Neural cell (in vitro differentiated cells): Measurements from ENCODE around the gene MRPL22. TPM values are rescaled to one million over a fixed set of nuclear protein-coding genes. Genes with fewer than 3 reads are reported as not detected.

Experiments
- H2AFZ ChIP-seq: fragments of 200-600, 300-800 bp; sonication (generic), shearing (Covaris generic); 2 replicates; pipeline ENCODE4 v1.6.0; 2014; ENCODE audit warnings: low read depth, mild to moderate bottlenecking, antibody characterized with exemption, low read length, moderate library complexity
- H3F3A ChIP-seq: fragments of 200-600 bp; shearing (Covaris generic); 2 replicates; pipeline ENCODE4 v1.6.1; 2016; ENCODE audit warnings: mild to moderate bottlenecking, moderate library complexity, mixed read lengths, antibody characterized with exemption, low read length; ENCODE audit not compliant: insufficient read depth, poor library complexity, severe bottlenecking
- H3K27ac ChIP-seq: fragments of 200-600, 300-800 bp; sonication (generic), shearing (Covaris generic); 2 replicates; pipeline ENCODE4 v1.5.1; 2014; ENCODE audit warnings: mild to moderate bottlenecking, low read length, moderate library complexity
- H3K27me3 ChIP-seq: fragments of 300-800, 200-600 bp; sonication (generic), shearing (Covaris generic); 2 replicates; pipeline ENCODE4 v1.6.0; 2014; ENCODE audit warnings: mild to moderate bottlenecking, low read depth, low read length, moderate library complexity; ENCODE audit not compliant: insufficient read depth
- H3K36me3 ChIP-seq: fragments of 300-800, 200-600 bp; sonication (generic), shearing (Covaris generic); 2 replicates; pipeline ENCODE4 v1.5.1; 2014; ENCODE audit warnings: mild to moderate bottlenecking, antibody characterized with exemption, low read length, moderate library complexity; ENCODE audit not compliant: insufficient read depth
- H3K4me2 ChIP-seq: fragments of 300-800, 200-600 bp; sonication (generic), shearing (Covaris generic); 2 replicates; pipeline ENCODE4 v1.6.0; 2014; ENCODE audit warnings: mild to moderate bottlenecking, low read length
- H3K4me3 ChIP-seq: fragments of 300-800, 200-600 bp; sonication (generic), shearing (Covaris generic); 2 replicates; pipeline ENCODE4 v1.5.1; 2014; ENCODE audit warnings: mild to moderate bottlenecking, low read length, moderate library complexity
- H3K79me2 ChIP-seq: fragments of 200-600 bp; shearing (Covaris generic); replicated peaks from 2 replicates; pipeline ENCODE4 v1.6.0; 2014; ENCODE audit warnings: mild to moderate bottlenecking, low read length, moderate library complexity; ENCODE audit not compliant: insufficient read depth
- H3K9ac ChIP-seq: fragments of 300-800, 200-600 bp; sonication (generic), shearing (Covaris generic); 2 replicates; pipeline ENCODE4 v1.6.1; 2016; ENCODE audit warnings: mild to moderate bottlenecking, low read length, mixed read lengths
- H3K9me2 ChIP-seq: fragments of 200-600 bp; shearing (Covaris generic); 2 replicates; pipeline ENCODE4 v1.6.1; 2016; ENCODE audit warnings: mild to moderate bottlenecking, low read length, mixed read lengths; ENCODE audit not compliant: insufficient read depth
- H3K9me3 ChIP-seq: fragments of 200-600, 300-800 bp; sonication (generic), shearing (Covaris generic); 2 replicates; pipeline ENCODE4 v1.6.1; 2016; ENCODE audit warnings: mild to moderate bottlenecking, mixed run types, low read length, moderate library complexity, mixed read lengths
- H4K20me1 ChIP-seq: fragments of 200-600 bp; shearing (Covaris generic); 2 replicates; pipeline ENCODE4 v1.6.1; 2016; ENCODE audit warnings: mild to moderate bottlenecking, mixed run types; ENCODE audit not compliant: insufficient read depth
- CTCF ChIP-seq: fragments of 450-650 bp; IDR thresholded peaks from 2 replicates; pipeline ENCODE4 v1.5.1; 2014; ENCODE audit warnings: antibody characterized with exemption, mild to moderate bottlenecking, moderate library complexity; ENCODE audit not compliant: poor library complexity, severe bottlenecking
- EP300 ChIP-seq: fragments of 450-650 bp; conservative IDR thresholded peaks from 2 replicates; pipeline ENCODE4 v1.6.1; 2014; ENCODE audit warnings: antibody characterized with exemption, mild to moderate bottlenecking, moderate library complexity; ENCODE audit not compliant: poor library complexity, severe bottlenecking
- EZH2 ChIP-seq: fragments of 200-600, 300-800 bp; shearing (Covaris generic), sonication (generic); IDR thresholded peaks from 2 replicates; pipeline ENCODE4 v1.6.1; 2014; ENCODE audit warnings: antibody characterized with exemption, low read length, borderline replicate concordance, mild to moderate bottlenecking; ENCODE audit not compliant: insufficient read depth, poor library complexity, severe bottlenecking
- MXI1 ChIP-seq: fragments of 450-650 bp; conservative IDR thresholded peaks from 2 replicates; pipeline ENCODE4 v1.6.1; 2014; ENCODE audit warnings: antibody characterized with exemption, mild to moderate bottlenecking; ENCODE audit not compliant: poor library complexity, severe bottlenecking
- POLR2AphosphoS5 ChIP-seq: IDR thresholded peaks from 2 replicates; pipeline ENCODE4 v1.6.1; 2012
- RAD21 ChIP-seq: fragments of 450-650 bp; conservative IDR thresholded peaks from 2 replicates; pipeline ENCODE4 v1.6.1; 2014; ENCODE audit warnings: antibody characterized with exemption, mild to moderate bottlenecking, moderate library complexity
- REST ChIP-seq: IDR thresholded peaks from 2 replicates; pipeline ENCODE4 v1.6.1; 2012; ENCODE audit warnings: borderline replicate concordance
- SMC3 ChIP-seq: fragments of 450-650 bp; conservative IDR thresholded peaks from 2 replicates; pipeline ENCODE4 v1.6.1; 2014; ENCODE audit warnings: antibody characterized with exemption, mild to moderate bottlenecking, moderate library complexity; ENCODE audit not compliant: poor library complexity
- TAF1 ChIP-seq: IDR thresholded peaks from 2 replicates; pipeline ENCODE4 v1.6.1; 2012; ENCODE audit warnings: low read depth
- polyA plus RNA-seq: library from polyadenylated mRNA; depleted of rRNA; stranded (reverse); fragments of >200 nt; gene quantifications from 2 replicates; pipeline ENCODE4 v1.2.3, GENCODE V29; 2014

The MRPL22 gene
- polyA plus RNA-seq, 1 donor from 2014 or later: 28.0 TPM

- Histone ChIP-seq H3K27me3 (no peaks in the 10 kb centered on the region), H3K79me2 (peaks cover 21% of the 10 kb centered on the region), H3K27ac (no peak overlapping the region), H3K4me2 (no peak overlapping the region), H2AFZ (no peak overlapping the region), H3K9ac (no peak overlapping the region), H3F3A (no peaks in the 10 kb centered on the region), H3K9me2 (no peaks in the 10 kb centered on the region), H3K36me3 (no peaks in the 10 kb centered on the region), H3K9me3 (no peaks in the 10 kb centered on the region), H4K20me1 (no peaks in the 10 kb centered on the region), H3K4me3 (no peak overlapping the region)
- no peak for TF ChIP-seq RAD21
Observed at GRCh38 chr5:154949781-154950180, 8.9 kb downstream of the MRPL22 start.

GRCh38 chr5:154956712-154957111 lies 15.8 kb downstream of the MRPL22 start:
- H3K9ac ChIP-seq: no peak overlapping the region
- H3K79me2 ChIP-seq: no peaks in the 10 kb centered on the region
- no peaks in the 10 kb centered on the region for H3K9me2 ChIP-seq
- no peaks in the 10 kb centered on the region for H3K27me3 ChIP-seq
- no peaks in the 10 kb centered on the region for H3F3A ChIP-seq
- H3K4me2 ChIP-seq: no peak overlapping the region
- TF ChIP-seq EZH2 (no peak), CTCF (no peak), POLR2AphosphoS5 (no peak), SMC3 (no peak), TAF1 (no peak), MXI1 (no peak), EP300 (no peak), REST (no peak), RAD21 (no peak)
- H3K27ac ChIP-seq: no peak overlapping the region
- no peaks in the 10 kb centered on the region for H3K36me3 ChIP-seq
- H2AFZ ChIP-seq: no peak overlapping the region
- H4K20me1 ChIP-seq: no peaks in the 10 kb centered on the region
- no peaks in the 10 kb centered on the region for H3K9me3 ChIP-seq
- H3K4me3 ChIP-seq: no peak overlapping the region

- no peak overlapping the region for H2AFZ ChIP-seq
- H3K27ac ChIP-seq: no peak overlapping the region
- no peak overlapping the region for H3K4me3 ChIP-seq
- TF ChIP-seq CTCF (no peak), EZH2 (no peak), POLR2AphosphoS5 (no peak), TAF1 (no peak), EP300 (no peak), RAD21 (no peak), REST (no peak), MXI1 (no peak), SMC3 (no peak)
- no peaks in the 10 kb centered on the region for H4K20me1 ChIP-seq
- peaks cover 4% of the 10 kb centered on the region for H3K36me3 ChIP-seq
- H3K9ac ChIP-seq: no peak overlapping the region
- no peak overlapping the region for H3K4me2 ChIP-seq
- H3K79me2 ChIP-seq: no peaks in the 10 kb centered on the region
- H3K9me2 ChIP-seq: no peaks in the 10 kb centered on the region
- no peaks in the 10 kb centered on the region for H3F3A ChIP-seq
- H3K9me3 ChIP-seq: no peaks in the 10 kb centered on the region
- H3K27me3 ChIP-seq: no peaks in the 10 kb centered on the region
Observed at GRCh38 chr5:154962494-154962893, 21.6 kb downstream of the MRPL22 start.
